Neutrophil (primary cell): ENCODE data around the gene SMPD3.

Experiments
- H3K27ac ChIP-seq: fragments of 200-600 bp; sonication (generic); 2 replicates; pipeline ENCODE4 v1.5.1; 2016; ENCODE audit warnings: mild to moderate bottlenecking, moderate library complexity
- H3K27me3 ChIP-seq: fragments of 200-600 bp; sonication (generic); 2 replicates; pipeline ENCODE4 v1.6.0; 2016; ENCODE audit warnings: mild to moderate bottlenecking
- H3K36me3 ChIP-seq: fragments of 200-600 bp; sonication (generic); 2 replicates; pipeline ENCODE4 v1.5.1; 2017
- H3K4me1 ChIP-seq, 2 experiments: fragments of 200-600 bp in 1 of 2; sonication (generic) in 1 of 2; 1 replicate in 1 of 2; 2 replicates in 1 of 2; pipeline versions ENCODE4 v1.5.1 to v1.6.1; 2013 to 2016; ENCODE audit warnings: low read depth in 1 of 2, low read length in 1 of 2, mild to moderate bottlenecking in 1 of 2, moderate library complexity in 1 of 2; ENCODE audit not compliant: control insufficient read depth in 1 of 2, insufficient read depth in 1 of 2
- H3K4me3 ChIP-seq, 2 experiments: fragments of 200-600 bp in 1 of 2; sonication (generic) in 1 of 2; 1 replicate in 1 of 2; 2 replicates in 1 of 2; pipeline ENCODE4 v1.5.1; 2013 to 2016; ENCODE audit warnings: low read depth in 1 of 2, low read length in 1 of 2, mild to moderate bottlenecking in 1 of 2, moderate library complexity in 1 of 2
- H3K9me3 ChIP-seq: fragments of 200-600 bp; sonication (generic); 2 replicates; pipeline ENCODE4 v1.5.1; 2016
- TF ChIP-seq, protein P1 (sequence below): fragments of 200-600 bp; sonication (generic); IDR thresholded peaks from 2 replicates; pipeline ENCODE4 v1.5.1; 2016; ENCODE audit warnings: antibody characterized with exemption

Gene SMPD3

DNA sequence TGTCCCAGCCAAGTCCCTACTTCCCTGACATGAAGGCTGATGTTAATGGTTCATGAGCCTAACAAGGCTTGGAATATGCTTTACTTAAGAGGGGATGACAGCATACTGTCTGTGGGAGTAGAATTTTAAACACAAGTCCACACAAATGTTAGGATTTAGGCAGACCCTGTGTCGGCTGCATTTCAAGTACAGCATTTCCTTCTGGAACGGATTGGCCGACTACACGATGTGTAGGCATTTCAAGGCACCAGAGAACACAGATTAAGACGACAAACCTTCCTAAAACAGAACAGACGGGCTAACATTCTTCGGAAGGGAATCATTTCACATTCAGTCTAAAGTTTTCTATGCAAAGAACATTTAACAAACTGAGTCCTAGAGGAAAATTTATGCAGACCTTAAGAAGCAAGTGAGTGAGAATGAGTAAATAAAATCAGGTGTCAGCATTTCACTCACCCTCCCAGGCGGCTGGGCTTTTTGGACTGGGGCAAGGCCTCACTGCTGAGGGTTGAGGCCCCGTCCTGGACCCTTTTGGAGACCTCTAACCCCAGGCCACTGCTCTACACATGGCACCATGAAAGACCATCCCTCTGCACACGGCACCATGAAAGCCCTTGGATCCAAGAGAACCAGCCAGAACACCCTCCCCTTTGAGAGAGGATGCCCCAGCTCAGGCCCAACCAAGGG, 67.5 kb downstream of the SMPD3 start:
- TF ChIP-seq, protein P1, sequence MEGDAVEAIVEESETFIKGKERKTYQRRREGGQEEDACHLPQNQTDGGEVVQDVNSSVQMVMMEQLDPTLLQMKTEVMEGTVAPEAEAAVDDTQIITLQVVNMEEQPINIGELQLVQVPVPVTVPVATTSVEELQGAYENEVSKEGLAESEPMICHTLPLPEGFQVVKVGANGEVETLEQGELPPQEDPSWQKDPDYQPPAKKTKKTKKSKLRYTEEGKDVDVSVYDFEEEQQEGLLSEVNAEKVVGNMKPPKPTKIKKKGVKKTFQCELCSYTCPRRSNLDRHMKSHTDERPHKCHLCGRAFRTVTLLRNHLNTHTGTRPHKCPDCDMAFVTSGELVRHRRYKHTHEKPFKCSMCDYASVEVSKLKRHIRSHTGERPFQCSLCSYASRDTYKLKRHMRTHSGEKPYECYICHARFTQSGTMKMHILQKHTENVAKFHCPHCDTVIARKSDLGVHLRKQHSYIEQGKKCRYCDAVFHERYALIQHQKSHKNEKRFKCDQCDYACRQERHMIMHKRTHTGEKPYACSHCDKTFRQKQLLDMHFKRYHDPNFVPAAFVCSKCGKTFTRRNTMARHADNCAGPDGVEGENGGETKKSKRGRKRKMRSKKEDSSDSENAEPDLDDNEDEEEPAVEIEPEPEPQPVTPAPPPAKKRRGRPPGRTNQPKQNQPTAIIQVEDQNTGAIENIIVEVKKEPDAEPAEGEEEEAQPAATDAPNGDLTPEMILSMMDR, result no peak
- Histone ChIP-seq H3K4me1 (peaks cover 0 to 5% of the 10 kb centered on the region in 2 experiments), H3K36me3 (no peaks in the 10 kb centered on the region), H3K9me3 (no peaks in the 10 kb centered on the region), H3K4me3 (no peak overlapping the region), H3K27me3 (no peaks in the 10 kb centered on the region), H3K27ac (no peak overlapping the region)

DNA sequence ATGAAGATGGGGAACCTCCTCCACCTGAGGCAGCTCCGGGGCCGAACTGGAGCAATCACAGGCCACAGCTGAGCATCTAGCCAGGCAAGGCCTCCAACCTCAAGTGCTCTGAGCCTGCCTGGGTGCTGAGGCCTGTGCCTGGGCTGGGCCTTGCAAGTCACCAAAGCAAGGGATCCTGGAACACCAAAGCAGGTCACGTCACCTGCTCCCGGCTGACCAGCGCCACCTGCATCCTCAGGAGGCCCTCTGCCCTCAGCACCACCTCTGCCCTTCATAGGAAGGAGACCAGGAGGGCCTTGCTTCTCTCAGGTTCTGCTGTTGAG, 68.0 kb downstream of the SMPD3 start:
- Histone ChIP-seq H3K9me3 (no peaks in the 10 kb centered on the region), H3K4me1 (peaks cover 0 to 5% of the 10 kb centered on the region in 2 experiments), H3K4me3 (no peak overlapping the region), H3K27ac (no peak overlapping the region), H3K27me3 (peaks cover 4% of the 10 kb centered on the region), H3K36me3 (no peaks in the 10 kb centered on the region)
- TF ChIP-seq, protein P1, result no peak

DNA sequence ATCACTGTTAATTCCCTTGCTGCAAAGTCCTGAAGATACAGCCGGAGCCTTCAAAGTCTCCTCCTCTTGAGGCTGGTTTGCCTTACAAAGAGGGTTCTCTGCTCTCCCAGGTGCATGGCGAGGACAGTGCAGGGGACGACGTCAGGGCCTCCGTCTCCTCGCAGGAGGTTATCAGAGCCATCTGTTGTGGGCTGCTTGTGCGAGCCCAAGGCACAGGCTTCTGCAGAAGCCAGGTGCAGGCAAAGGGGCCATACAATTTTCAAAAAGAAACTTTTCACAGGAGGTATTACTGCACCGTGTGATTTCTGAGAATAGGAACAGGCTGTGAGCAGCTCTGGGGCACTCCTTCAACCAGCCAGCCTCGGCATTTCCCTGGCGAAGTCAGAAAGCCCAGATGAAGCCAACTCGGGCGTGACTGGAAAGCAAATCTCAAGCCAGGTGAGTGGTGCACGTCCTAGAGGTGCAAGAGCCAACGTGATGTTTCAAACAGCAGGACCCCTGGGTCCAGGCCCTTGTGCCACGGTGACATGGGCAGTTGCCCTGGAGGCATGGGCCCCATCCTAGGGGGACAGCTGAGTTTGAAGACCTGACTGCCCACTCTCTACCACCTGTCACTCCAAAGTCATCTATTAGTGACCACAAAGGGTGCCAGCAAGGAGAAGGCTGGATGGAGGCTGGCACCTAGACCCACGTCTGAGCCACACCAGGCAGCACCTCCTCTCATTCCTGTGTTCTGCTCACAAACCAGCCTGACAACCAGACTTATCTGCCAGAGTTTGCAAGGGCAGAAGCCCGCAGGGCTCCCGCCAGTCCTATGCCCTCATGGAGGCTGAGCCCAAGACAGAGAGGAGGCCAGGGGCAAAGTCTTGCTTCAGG, 68.6 kb downstream of the SMPD3 start:
- H3K27ac ChIP-seq, result no peak overlapping the region
- peaks cover 0 to 5% of the 10 kb centered on the region in 2 experiments for H3K4me1 ChIP-seq
- H3K4me3 ChIP-seq, result no peak overlapping the region
- TF ChIP-seq, protein P1, result no peak
- H3K27me3 ChIP-seq, result peaks cover 5% of the 10 kb centered on the region
- no peaks in the 10 kb centered on the region for H3K36me3 ChIP-seq
- no peaks in the 10 kb centered on the region for H3K9me3 ChIP-seq

DNA sequence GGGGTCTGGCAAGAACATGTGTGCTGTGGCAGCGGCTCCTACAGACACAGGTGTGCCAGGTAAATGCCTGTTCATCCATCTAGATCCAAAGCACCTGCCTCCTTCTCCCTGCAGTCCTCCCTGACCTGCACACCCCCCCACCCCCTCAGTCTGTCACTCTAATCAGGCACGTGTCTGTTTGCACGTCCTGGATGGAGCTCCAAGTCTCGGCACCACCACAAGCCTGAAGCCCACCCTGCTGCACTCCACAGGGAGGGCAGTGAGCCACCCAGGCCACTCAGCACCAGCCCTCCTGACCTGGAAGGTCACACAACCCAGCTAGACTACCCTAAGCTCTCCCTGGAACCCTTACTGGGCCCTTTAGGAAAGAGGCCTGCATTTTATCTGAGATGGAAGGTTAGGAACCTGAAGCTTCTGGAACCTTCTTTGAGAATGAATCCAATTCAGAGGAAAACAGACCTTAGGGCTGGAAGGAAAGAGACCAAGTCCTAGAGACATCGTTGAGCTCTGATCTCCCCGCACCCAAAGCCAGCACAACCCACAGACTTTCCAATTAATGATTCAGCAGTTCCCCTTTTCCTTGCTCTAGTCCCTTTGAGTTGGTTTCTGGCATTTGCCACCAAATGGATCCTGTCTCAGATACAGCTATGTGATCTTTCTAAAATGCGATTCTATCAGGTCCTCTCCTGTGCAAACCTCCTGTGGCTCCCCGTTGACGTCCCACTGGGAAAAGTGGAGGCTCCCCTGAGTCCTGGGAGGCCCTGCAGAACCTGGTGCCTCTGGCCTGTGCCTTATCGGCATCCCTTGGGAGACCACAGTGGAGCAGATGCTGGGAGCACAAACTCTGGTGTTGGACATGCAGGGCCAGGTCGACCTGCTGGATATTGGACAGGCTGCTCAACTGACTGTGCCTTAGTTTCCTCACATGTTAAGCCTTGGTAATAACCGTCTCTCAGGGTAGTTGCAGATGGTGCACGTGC, 69.6 kb downstream of the SMPD3 start:
- H3K27me3 ChIP-seq, result peaks cover 5% of the 10 kb centered on the region
- no peak overlapping the region for H3K4me3 ChIP-seq
- H3K27ac ChIP-seq, result no peak overlapping the region

More for the DNA sequence above, 69.6 kb downstream of the SMPD3 start:
- Histone ChIP-seq H3K36me3 (no peaks in the 10 kb centered on the region), H3K9me3 (no peaks in the 10 kb centered on the region), H3K4me1 (peaks cover 0 to 5% of the 10 kb centered on the region in 2 experiments)
- TF ChIP-seq, protein P1, result no peak
